Measurements from ENCODE around the gene TTC12. TPM values are rescaled to one million over a fixed set of nuclear protein-coding genes. Genes with fewer than 3 reads are reported as not detected.

TTC12 gene
- total and polyA plus RNA-seq, 2 donors (not counting 3 experiments of a cell fraction or from before 2014, with no cell fraction given), result 2.2 to 2.9 TPM

DNA sequence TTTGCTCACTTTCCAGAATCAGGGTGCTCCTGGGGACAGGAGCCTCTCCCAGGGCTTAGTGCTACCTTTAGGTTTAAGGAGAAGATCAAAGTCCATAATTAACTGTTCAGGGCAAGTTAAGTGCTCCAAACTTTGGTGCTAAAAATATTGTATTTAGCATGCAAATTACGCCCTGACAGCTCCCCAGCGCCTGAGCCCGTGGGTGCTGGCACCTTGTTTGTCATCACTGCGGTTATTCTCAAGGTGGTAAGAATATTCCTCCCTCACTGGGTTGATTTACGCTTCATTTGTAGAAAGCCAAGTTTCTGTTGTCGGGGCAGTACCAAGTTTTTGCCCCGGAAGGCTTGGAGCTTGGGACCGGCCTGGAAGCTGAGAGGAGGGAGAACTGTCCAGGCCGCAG, 94.5 kb downstream of the TTC12 start:
- Histone ChIP-seq H3K4me2 (ENCODE audit: insufficient read depth, low read length) (no peak overlapping the region), H3K9me1 (replicated peaks; ENCODE audit: control insufficient read depth, extremely low read depth, insufficient read depth, low read length) (no peaks in the 10 kb centered on the region), H3K27ac (ENCODE audit: insufficient read depth, low read depth, low read length) (no peak overlapping the region), H3K4me3 (replicated peaks in 1 of 3; ENCODE audit: insufficient read depth in 1 of 3, low read depth in 1 of 3, low read length in 3 of 3) (no peak overlapping the region), H3K27me3 (ENCODE audit: control insufficient read depth in 2 of 2, insufficient read depth in 2 of 2, low read length in 2 of 2) (no peaks in the 10 kb centered on the region), H3K79me2 (ENCODE audit: control insufficient read depth, insufficient read depth, low read length) (no peaks in the 10 kb centered on the region), H3K9ac (replicated peaks; ENCODE audit: extremely low read depth, insufficient read depth, low read length) (no peak overlapping the region), H2AFZ (ENCODE audit: low read depth, low read length) (no peak overlapping the region), H3K4me1 (ENCODE audit: control insufficient read depth, extremely low read depth, insufficient read depth, low read length) (no peaks in the 10 kb centered on the region), H3K9me3 (replicated peaks; ENCODE audit: control insufficient read depth, insufficient read depth, low read length) (no peaks in the 10 kb centered on the region), H4K20me1 (replicated peaks; ENCODE audit: control insufficient read depth, extremely low read depth, insufficient read depth, low read length) (no peaks in the 10 kb centered on the region), H3K36me3 (ENCODE audit: control insufficient read depth in 2 of 2, extremely low read depth in 1 of 2, insufficient read depth in 2 of 2, low read length in 2 of 2) (no peaks in the 10 kb centered on the region)
- TF ChIP-seq GATA2 (IDR thresholded peaks at IDR 0.05; ENCODE audit: insufficient read depth, insufficient read length, low read depth, low read length) (no peak), MYC (IDR thresholded peaks at IDR 0.05; ENCODE audit: low read depth, low read length) (no peak), EZH2 (IDR thresholded peaks at IDR 0.05; ENCODE audit: borderline replicate concordance, low read depth, low read length, severe bottlenecking) (no peak), MAX (IDR thresholded peaks at IDR 0.05; ENCODE audit: insufficient read depth, insufficient read length) (no peak), CTCF (IDR thresholded peaks at IDR 0.05; ENCODE audit: extremely low read depth in 1 of 2, insufficient read depth in 1 of 2, low read depth in 1 of 2, low read length in 2 of 2) (no peak), POLR2A (IDR thresholded peaks at IDR 0.05; ENCODE audit: low read depth, low read length) (no peak), JUN (IDR thresholded peaks at IDR 0.05; ENCODE audit: borderline replicate concordance, insufficient read depth, insufficient read length, low read depth) (no peak), FOS (IDR thresholded peaks at IDR 0.05; ENCODE audit: borderline replicate concordance, insufficient read depth, low read length) (no peak), POLR2AphosphoS5 (IDR thresholded peaks at IDR 0.05; ENCODE audit: insufficient read depth, low read depth, low read length) (no peak)
- BruUV-seq (replicated peaks), result no TSS peak
- dilution Hi-C loops (cut with MboI; ENCODE audit: extremely low pct_ligation_motif_present, low sequenced_read_pairs), result no loop called here
- intact Hi-C loops (cut with micrococcal nuclease), result no loop called here
- CTCF ChIA-PET, result no interaction called here
- FAIRE-seq (no peak), DNase-seq (ENCODE audit: low read depth, low spot score) (no peak)
- POLR2A ChIA-PET, result interaction anchor here (0.6 kb wide), 1 partner anchor 810 kb away, joined by 3 read pairs; no protein-coding TSS in a partner anchor
